Ishikawa (cell line): ENCODE results near the gene ATXN1.

Experiments
- CEBPB ChIP-seq: IDR thresholded peaks from 2 replicates; pipeline ENCODE4 v1.6.1; 2012
- EGR1 ChIP-seq: IDR thresholded peaks from 2 replicates; pipeline ENCODE4 v1.6.1; 2012
- EP300 ChIP-seq: IDR thresholded peaks from 2 replicates; pipeline ENCODE4 v1.6.1; 2012; ENCODE audit warnings: borderline replicate concordance
- FOXM1 ChIP-seq: IDR thresholded peaks from 2 replicates; pipeline ENCODE4 v1.6.1; 2012; ENCODE audit warnings: low read depth, borderline replicate concordance
- MAX ChIP-seq: IDR thresholded peaks from 2 replicates; pipeline ENCODE4 v1.6.1; 2012
- NFIC ChIP-seq: IDR thresholded peaks from 2 replicates; pipeline ENCODE4 v1.6.1; 2012
- RAD21 ChIP-seq: IDR thresholded peaks from 2 replicates; pipeline ENCODE4 v1.6.1; 2012; ENCODE audit warnings: low read depth
- REST ChIP-seq: IDR thresholded peaks from 2 replicates; pipeline ENCODE4 v1.6.1; 2012; ENCODE audit warnings: low read depth, mild to moderate bottlenecking
- TAF1 ChIP-seq: IDR thresholded peaks from 2 replicates; pipeline ENCODE4 v1.6.1; 2012; ENCODE audit warnings: low read depth, mild to moderate bottlenecking
- TCF12 ChIP-seq: IDR thresholded peaks from 2 replicates; pipeline ENCODE4 v1.6.1; 2012; ENCODE audit warnings: low read depth
- TEAD4 ChIP-seq: IDR thresholded peaks from 2 replicates; pipeline ENCODE4 v1.6.1; 2012
- USF1 ChIP-seq: IDR thresholded peaks from 2 replicates; pipeline ENCODE4 v1.6.1; 2012
- YY1 ChIP-seq: IDR thresholded peaks from 2 replicates; pipeline ENCODE4 v1.6.1; 2012; ENCODE audit warnings: low read depth
- ZBTB7A ChIP-seq: IDR thresholded peaks from 2 replicates; pipeline ENCODE4 v1.6.1; 2012; ENCODE audit warnings: low read depth

GRCh38 chr6:16705081-16705993 lies 55.9 kb downstream of the ATXN1 start:
- TF ChIP-seq TAF1 (no peak), RAD21 (no peak), USF1 (no peak), EGR1 (no peak), ZBTB7A (no peak), EP300 (no peak), TEAD4 (no peak), TCF12 (no peak), FOXM1 (no peak), REST (no peak), YY1 (no peak), CEBPB (no peak), MAX (no peak), NFIC (no peak)
